Skeletal muscle satellite cell (primary cell): ENCODE measurements around the gene EML4.

Source experiments
- H3K27me3 ChIP-seq: 2 replicates; pipeline ENCODE4 v1.7.0; 2013; ENCODE audit warnings: low read length; ENCODE audit not compliant: control insufficient read depth, insufficient read depth
- H3K36me3 ChIP-seq: 2 replicates; pipeline ENCODE4 v1.7.0; 2013; ENCODE audit warnings: mild to moderate bottlenecking, control low read depth, low read length; ENCODE audit not compliant: insufficient read depth
- H3K4me1 ChIP-seq: 2 replicates; pipeline ENCODE4 v1.7.0; 2013; ENCODE audit warnings: low read length; ENCODE audit not compliant: control insufficient read depth, insufficient read depth
- H3K4me2 ChIP-seq: 2 replicates; pipeline ENCODE4 v1.7.0; 2013; ENCODE audit warnings: mild to moderate bottlenecking, low read length
- H3K4me3 ChIP-seq: 2 replicates; pipeline ENCODE4 v1.7.0; 2013; ENCODE audit warnings: low read length
- H3K9ac ChIP-seq: 2 replicates; pipeline ENCODE4 v1.7.0; 2013; ENCODE audit warnings: mild to moderate bottlenecking, low read depth, low read length, moderate library complexity
- H3K9me3 ChIP-seq: replicated peaks from 2 replicates; pipeline ENCODE4 v1.7.0; 2013; ENCODE audit warnings: mild to moderate bottlenecking, control low read depth, low read length

The EML4 gene

GRCh38 chr2:42182654-42183308 is 13.6 kb downstream of the EML4 start:
- Histone ChIP-seq H3K4me3 (no peak overlapping the region), H3K9me3 (no peaks in the 10 kb centered on the region), H3K9ac (no peak overlapping the region), H3K4me1 (peaks cover 3% of the 10 kb centered on the region), H3K36me3 (no peaks in the 10 kb centered on the region), H3K27me3 (no peaks in the 10 kb centered on the region), H3K4me2 (no peak overlapping the region)

GRCh38 chr2:42183775-42184174 is 14.6 kb downstream of the EML4 start:
- Histone ChIP-seq H3K27me3 (no peaks in the 10 kb centered on the region), H3K4me1 (peaks cover 3% of the 10 kb centered on the region), H3K9ac (no peak overlapping the region), H3K4me2 (no peak overlapping the region), H3K4me3 (no peak overlapping the region), H3K36me3 (no peaks in the 10 kb centered on the region), H3K9me3 (no peaks in the 10 kb centered on the region)

GRCh38 chr2:42184346-42184745 is 15.2 kb downstream of the EML4 start:
- Histone ChIP-seq H3K9ac (no peak overlapping the region), H3K9me3 (no peaks in the 10 kb centered on the region), H3K36me3 (no peaks in the 10 kb centered on the region), H3K4me2 (no peak overlapping the region), H3K4me1 (peaks cover 3% of the 10 kb centered on the region), H3K27me3 (no peaks in the 10 kb centered on the region), H3K4me3 (no peak overlapping the region)

GRCh38 chr2:42185220-42185921 is 16.2 kb downstream of the EML4 start:
- Histone ChIP-seq H3K9ac (no peak overlapping the region), H3K36me3 (no peaks in the 10 kb centered on the region), H3K4me3 (no peak overlapping the region), H3K4me1 (peaks cover 3% of the 10 kb centered on the region), H3K9me3 (no peaks in the 10 kb centered on the region), H3K4me2 (no peak overlapping the region), H3K27me3 (no peaks in the 10 kb centered on the region)

- H3K4me1 ChIP-seq, result peaks cover 3% of the 10 kb centered on the region
- no peaks in the 10 kb centered on the region for H3K36me3 ChIP-seq
- no peaks in the 10 kb centered on the region for H3K9me3 ChIP-seq
- H3K9ac ChIP-seq, result no peak overlapping the region
- no peak overlapping the region for H3K4me3 ChIP-seq
- H3K27me3 ChIP-seq, result no peaks in the 10 kb centered on the region
- H3K4me2 ChIP-seq, result no peak overlapping the region
Measured at GRCh38 chr2:42186366-42186765, 17.2 kb downstream of the EML4 start.

GRCh38 chr2:42186945-42187632 is 17.9 kb downstream of the EML4 start:
- Histone ChIP-seq H3K9me3 (no peaks in the 10 kb centered on the region), H3K9ac (no peak overlapping the region), H3K4me3 (no peak overlapping the region), H3K27me3 (no peaks in the 10 kb centered on the region), H3K4me1 (peaks cover 3% of the 10 kb centered on the region), H3K36me3 (no peaks in the 10 kb centered on the region), H3K4me2 (no peak overlapping the region)

- Histone ChIP-seq H3K36me3 (no peaks in the 10 kb centered on the region), H3K9ac (no peak overlapping the region), H3K9me3 (no peaks in the 10 kb centered on the region), H3K4me3 (no peak overlapping the region), H3K4me2 (no peak overlapping the region), H3K4me1 (peaks cover 4% of the 10 kb centered on the region), H3K27me3 (no peaks in the 10 kb centered on the region)
Measured at GRCh38 chr2:42187886-42188285, 18.7 kb downstream of the EML4 start.

- H3K4me1 ChIP-seq, result peaks cover 16% of the 10 kb centered on the region
- H3K4me3 ChIP-seq, result no peak overlapping the region
- H3K9ac ChIP-seq, result no peak overlapping the region
- H3K36me3 ChIP-seq, result no peaks in the 10 kb centered on the region
- no peaks in the 10 kb centered on the region for H3K27me3 ChIP-seq
- no peaks in the 10 kb centered on the region for H3K9me3 ChIP-seq
- no peak overlapping the region for H3K4me2 ChIP-seq
Measured at GRCh38 chr2:42189235-42189566, 20.0 kb downstream of the EML4 start.

GRCh38 chr2:42190191-42190590 is 21.0 kb downstream of the EML4 start:
- Histone ChIP-seq H3K27me3 (no peaks in the 10 kb centered on the region), H3K36me3 (no peaks in the 10 kb centered on the region), H3K9me3 (no peaks in the 10 kb centered on the region), H3K4me2 (no peak overlapping the region), H3K4me3 (no peak overlapping the region), H3K4me1 (peaks cover 16% of the 10 kb centered on the region), H3K9ac (no peak overlapping the region)

- Histone ChIP-seq H3K9me3 (no peaks in the 10 kb centered on the region), H3K4me2 (no peak overlapping the region), H3K4me3 (no peak overlapping the region), H3K27me3 (no peaks in the 10 kb centered on the region), H3K36me3 (no peaks in the 10 kb centered on the region), H3K9ac (no peak overlapping the region), H3K4me1 (peaks cover 21% of the 10 kb centered on the region)
Measured at GRCh38 chr2:42191285-42192009, 22.3 kb downstream of the EML4 start.

GRCh38 chr2:42192010-42192373 is 22.8 kb downstream of the EML4 start:
- H3K4me1 ChIP-seq, result peaks cover 21% of the 10 kb centered on the region

More at GRCh38 chr2:42192010-42192373, 22.8 kb downstream of the EML4 start:
- no peak overlapping the region for H3K4me2 ChIP-seq
- H3K9me3 ChIP-seq, result no peaks in the 10 kb centered on the region
- no peak overlapping the region for H3K4me3 ChIP-seq
- no peaks in the 10 kb centered on the region for H3K27me3 ChIP-seq
- no peak overlapping the region for H3K9ac ChIP-seq
- no peaks in the 10 kb centered on the region for H3K36me3 ChIP-seq
